GM18858 (cell line): ENCODE measurements around the gene PTPRN2.
"Not testable (repeated sequence)": the region's sequence is repeated elsewhere in the genome, so short reads cannot be mapped to it uniquely, and the experiment has no call there.

Experiments used
- ATAC-seq: cut with Tn5 transposase; IDR thresholded peaks from one replicate; pipeline ENCODE4 v1.9.1; 2021; ENCODE audit not compliant: unreplicated experiment

The PTPRN2 gene

DNA sequence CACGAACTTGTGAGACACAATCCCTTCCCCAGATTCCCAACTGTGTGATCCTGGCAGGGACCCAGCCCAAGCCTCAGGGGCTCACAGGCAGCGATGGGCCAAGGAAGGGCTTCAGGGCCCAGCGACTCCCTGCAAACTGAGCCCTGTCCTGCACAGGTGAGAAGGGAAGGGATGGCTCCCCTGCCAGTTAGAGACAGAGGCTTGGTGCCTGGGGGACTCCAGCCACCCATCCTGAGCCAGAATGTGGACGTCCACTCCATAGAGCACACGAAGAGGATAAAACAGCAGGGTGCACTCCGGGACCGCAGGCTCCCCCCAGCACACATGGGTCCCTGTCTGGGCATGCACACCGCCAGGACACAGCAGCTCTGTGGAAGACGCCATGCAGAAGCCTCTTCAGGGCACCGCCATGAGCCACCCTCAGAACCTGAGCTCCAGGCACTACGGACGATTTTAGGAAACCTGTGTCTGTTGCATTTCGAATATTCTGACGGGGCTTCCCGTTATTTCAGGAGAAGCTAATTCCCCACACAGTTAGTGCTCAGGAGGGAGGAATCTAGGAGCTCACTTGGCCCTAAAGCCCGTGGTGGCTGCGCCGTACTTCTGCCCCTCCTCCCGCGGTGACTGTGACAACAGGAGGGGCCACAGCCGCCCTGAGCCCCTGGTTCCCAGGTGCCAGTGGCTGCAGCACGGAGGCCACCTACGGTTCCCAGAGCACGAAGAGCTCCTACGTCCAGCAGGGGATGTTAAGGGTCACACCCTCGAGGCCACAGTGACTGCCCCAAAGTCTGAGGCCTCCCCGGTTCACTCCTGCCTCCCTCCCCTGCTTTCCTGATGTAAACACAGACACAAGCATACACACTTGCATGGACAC, 326.0 kb downstream of the PTPRN2 start:
- ATAC-seq: no peak

- ATAC-seq: no peak
Observed at GRCh38 chr7:158260567-158261361, 326.9 kb downstream of the PTPRN2 start.

DNA sequence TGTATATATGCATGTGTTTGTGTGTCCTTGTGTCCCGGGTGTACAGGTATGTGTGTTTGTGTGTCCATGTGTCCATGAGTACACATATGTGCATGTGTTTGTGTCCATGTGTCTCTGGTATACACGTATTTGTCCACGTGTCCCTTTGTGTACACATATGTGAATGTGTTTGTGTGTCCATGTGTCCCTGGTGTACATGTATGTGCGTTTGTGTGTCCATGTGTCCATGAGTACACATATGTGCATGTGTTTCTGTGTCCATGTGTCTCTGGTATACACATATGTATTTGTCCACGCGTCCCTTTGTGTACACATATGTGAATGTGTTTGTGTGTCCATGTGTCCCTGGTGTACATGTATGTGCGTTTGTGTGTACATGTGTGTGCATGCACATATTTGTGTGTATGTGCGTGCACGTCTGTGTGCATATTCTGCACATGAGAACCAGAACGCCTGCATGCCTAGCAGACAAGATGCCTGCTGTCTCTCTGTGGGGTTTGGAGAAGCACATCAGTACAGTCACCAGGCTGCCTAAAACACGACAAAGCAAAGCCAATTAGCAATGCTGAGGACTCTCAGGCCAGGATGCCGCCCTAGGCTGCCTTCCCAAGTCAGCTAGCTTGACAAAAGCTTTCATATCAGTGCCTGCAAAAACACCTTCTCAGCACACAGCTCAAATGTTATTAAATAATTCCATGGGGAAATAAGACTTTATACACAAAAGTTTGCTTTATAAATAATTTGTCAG, 327.8 kb downstream of the PTPRN2 start:
- ATAC-seq: no peak

- ATAC-seq: no peak
Observed at GRCh38 chr7:158259141-158259540, 328.5 kb downstream of the PTPRN2 start.

- no peak for ATAC-seq
Observed at GRCh38 chr7:158258411-158259130, 329.1 kb downstream of the PTPRN2 start.

DNA sequence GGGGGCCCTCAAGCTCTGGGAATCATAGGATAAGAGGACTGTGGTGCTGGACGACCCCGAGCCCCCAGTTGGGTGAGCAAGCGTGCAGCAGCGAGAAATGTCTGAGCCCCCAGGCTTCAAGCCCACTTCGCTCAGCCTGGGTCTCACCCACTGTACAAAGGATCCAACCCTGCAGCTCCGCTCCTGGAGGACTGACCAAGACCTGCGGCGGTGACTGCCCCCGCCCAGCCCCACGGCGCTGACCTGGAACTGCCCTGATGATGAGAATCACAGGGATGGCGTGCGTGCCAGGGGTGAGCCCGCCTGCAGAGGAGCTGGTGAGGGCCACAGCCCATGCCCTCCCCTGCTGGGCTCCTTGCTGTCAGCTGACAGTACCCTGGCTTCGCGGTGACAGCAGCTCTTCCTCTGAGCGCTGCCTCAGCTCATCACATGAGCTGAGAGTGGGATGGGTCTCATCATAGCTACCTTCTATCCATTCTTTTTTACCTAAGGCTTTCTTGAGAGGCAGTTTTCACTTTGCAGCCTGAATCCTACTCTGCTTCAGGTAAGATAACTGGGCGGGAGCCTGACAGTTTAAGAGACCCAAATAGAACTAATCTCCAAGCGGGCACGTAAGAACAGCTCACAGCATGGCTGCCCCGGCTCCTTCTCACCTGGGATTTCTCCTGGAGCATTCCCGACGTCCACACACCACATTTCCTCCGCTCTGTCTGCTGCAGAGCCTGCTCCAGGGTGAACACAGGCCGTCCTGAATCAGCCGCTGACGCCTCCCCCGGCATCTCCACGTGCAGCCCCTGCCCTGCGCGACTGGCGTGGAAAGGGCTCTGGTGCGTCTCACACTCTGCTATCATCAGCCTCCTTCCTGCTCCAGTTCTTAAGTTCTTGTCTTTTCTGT, 329.9 kb downstream of the PTPRN2 start:
- ATAC-seq: no peak

GRCh38 chr7:158257001-158257400, 330.6 kb downstream of the PTPRN2 start:
- ATAC-seq: no peak

DNA sequence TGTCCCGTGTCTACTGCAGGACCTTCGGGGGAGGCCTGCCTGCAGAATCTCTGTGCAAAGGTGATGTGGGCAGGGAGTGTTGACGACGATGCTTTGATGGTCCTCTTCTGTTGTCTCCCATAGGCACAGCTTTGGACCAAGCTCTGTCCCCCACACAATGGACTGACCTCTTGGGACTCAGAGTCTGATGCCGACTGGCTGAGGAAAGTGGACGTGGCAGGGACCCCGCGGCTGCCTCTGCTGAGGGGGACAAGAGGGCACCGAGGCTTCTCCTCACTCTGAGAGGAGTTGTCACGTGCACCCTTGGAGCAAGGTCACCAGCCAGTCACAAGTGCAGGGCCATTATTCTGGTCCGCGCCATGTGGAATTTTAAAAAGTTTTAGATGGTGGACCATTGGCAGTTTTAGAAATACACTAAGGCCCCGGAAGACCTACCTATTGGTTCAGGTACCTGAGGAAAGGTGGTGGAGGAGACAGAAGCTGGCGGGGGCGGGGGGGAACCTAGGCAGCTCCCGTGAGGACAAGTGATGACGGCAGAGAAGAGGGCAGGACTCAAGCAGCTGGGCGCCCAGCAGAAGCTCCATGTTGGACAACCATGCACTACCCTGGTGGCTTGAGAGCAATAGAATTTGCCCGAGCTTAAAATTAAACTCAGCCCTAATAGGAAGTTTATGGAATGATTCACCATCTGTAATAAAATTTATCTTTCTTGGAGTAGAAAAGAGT, 331.4 kb downstream of the PTPRN2 start:
- ATAC-seq: no peak

- ATAC-seq: no peak
Observed at GRCh38 chr7:158255558-158255957, 332.1 kb downstream of the PTPRN2 start.

GRCh38 chr7:158255156-158255555, 332.5 kb downstream of the PTPRN2 start:
- ATAC-seq: no peak

DNA sequence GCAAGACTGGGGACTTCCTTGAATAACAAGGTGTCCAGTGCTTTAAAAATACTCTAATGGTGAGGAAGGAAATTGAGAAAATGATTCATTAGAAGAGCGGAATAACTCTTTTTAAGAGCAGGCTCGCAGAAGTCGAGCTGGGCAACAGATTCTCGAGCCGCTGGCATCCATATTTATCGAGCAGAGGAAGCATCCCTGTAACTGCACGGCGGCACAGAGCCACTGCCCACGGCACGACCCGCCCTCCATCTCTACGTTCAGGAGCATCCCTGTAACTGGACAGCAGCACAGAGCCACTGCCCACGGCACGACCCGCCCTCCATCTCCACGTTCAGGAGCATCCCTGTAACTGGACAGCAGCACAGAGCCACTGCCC, 334.0 kb downstream of the PTPRN2 start:
- ATAC-seq: not testable (repeated sequence)

DNA sequence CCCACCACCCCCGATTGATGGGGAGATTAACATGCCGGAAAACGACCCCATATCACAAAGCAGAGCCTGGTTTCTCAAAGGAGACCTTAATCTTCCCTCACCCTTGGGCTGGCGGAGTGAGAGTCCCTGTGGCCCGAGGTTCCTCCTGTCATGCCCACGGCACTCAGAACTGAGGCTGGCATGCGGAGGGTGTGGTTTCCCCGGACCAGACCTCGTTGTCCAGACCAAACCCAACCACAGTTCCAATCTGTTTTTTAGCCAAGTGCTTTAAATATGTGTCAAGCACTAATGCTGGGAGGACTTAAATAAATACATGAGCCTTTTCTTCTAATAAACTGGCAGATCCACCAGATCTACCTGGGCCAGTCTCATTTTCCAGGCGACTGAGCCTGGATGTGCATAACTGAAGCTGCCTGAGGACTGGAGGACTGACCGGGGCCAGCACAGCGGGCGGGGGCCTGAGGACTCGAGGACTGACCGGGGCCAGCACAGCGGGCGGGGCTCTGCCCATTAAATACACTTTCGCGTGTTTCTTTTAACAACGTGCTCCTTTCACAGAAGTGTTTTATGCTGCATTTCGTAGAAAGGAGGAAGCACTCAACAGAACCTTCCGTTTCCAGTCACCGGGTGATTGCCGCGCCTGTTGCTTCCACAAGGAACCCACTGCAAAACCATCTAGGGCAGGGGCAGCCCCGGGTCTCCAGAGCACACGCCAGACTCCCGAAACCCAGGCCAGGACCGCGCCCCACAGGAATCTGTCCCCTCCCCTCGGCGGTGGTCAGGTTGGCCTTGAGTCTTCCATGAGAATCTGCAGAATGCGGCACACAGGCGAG, 334.6 kb downstream of the PTPRN2 start:
- no peak for ATAC-seq

- ATAC-seq: no peak
Observed at GRCh38 chr7:158252081-158252836, 335.4 kb downstream of the PTPRN2 start.

DNA sequence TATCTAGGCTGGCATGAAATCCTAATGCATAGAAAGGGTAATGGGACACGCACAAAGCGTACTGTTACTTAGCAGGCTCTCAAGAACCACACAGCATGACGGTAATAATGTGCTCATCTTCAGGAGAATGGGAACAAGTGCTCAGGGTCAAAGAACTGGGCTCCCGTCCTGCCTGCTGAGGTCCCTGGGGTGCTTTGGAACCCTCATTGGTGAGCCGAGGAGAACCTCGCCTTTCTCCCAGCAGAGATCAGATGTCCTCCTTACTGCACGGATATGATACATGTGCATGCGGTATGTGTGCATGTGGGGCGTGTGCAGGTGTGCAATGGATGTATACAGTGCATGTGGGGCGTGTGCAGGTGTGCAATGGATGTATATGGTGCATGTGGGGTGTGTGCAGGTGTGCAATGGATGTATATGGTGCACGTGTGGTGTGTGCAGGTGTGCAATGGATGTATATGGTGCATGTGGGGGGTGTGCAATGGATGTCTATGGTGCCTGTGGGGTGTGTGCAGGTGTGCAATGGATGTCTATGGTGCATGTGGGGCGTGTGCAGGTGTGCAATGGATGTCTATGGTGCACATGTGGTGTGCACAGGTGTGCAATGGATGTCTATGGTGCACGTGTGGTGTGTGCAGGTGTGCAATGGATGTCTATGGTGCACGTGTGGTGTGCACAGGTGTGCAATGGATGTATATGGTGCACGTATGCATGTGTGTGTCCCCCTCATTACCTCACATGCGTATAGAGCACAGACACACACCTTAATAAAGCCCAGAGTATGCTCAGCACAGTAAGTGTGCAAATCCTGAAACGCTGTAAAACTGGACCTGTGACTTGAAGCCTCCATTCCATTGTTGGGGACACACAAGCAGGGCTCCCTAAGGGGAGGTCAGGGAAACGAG, 336.3 kb downstream of the PTPRN2 start:
- no peak for ATAC-seq

- no peak for ATAC-seq
Observed at GRCh38 chr7:158249692-158250091, 337.9 kb downstream of the PTPRN2 start.

DNA sequence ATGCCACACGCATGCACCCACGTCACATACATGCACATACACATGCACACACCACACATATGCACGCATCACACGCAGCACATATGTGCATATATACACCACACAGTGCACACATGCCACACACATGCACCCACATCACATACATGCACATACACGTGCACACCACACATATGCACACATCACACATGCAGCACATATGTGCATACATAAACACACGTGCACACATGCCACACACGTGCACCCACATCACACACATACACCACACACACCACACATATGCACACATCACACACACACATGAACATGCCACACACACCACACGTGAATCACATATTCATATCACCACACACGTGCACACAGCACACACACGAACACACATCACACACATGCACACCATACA, 338.8 kb downstream of the PTPRN2 start:
- no peak for ATAC-seq
